MM.1S (cell line): ENCODE data around the gene SHC4.

Experiments
- EZH2 ChIP-seq: fragments of 300-600 bp; sonication (generic); optimal IDR thresholded peaks from 2 replicates; pipeline ENCODE3; 2017; ENCODE audit warnings: low read depth, mild to moderate bottlenecking, antibody characterized with exemption, low read length, mixed read lengths
- EZH2phosphoT487 ChIP-seq: fragments of 300-600 bp; sonication (generic); IDR thresholded peaks from 2 replicates; pipeline ENCODE4 v1.6.1; 2018; ENCODE audit warnings: antibody characterized with exemption, low read length
- TF ChIP-seq, protein P1 (sequence below): fragments of 300-600 bp; sonication (generic); IDR thresholded peaks from 2 replicates; pipeline ENCODE4 v1.5.1; 2016; ENCODE audit warnings: antibody characterized with exemption, low read length, mixed read lengths

DNA sequence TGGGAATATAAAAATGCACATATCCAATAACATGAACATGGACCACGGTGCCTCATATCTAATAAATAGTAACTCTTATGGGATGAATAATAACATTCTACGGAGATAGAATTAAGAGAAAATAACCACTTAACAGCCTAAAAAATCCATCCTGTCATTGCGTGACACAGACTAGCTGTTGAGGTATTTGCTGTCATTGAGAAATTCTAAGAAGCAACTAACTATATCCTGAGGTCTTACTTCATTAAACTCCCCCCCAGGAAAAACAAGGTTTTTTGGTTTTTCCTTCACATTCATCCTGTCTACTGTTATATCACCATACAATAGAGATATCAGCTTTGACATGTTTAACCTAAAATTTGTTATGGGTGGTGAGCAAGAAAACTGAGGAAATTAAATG is 167.2 kb downstream of the SHC4 start:
- TF ChIP-seq, protein P1, sequence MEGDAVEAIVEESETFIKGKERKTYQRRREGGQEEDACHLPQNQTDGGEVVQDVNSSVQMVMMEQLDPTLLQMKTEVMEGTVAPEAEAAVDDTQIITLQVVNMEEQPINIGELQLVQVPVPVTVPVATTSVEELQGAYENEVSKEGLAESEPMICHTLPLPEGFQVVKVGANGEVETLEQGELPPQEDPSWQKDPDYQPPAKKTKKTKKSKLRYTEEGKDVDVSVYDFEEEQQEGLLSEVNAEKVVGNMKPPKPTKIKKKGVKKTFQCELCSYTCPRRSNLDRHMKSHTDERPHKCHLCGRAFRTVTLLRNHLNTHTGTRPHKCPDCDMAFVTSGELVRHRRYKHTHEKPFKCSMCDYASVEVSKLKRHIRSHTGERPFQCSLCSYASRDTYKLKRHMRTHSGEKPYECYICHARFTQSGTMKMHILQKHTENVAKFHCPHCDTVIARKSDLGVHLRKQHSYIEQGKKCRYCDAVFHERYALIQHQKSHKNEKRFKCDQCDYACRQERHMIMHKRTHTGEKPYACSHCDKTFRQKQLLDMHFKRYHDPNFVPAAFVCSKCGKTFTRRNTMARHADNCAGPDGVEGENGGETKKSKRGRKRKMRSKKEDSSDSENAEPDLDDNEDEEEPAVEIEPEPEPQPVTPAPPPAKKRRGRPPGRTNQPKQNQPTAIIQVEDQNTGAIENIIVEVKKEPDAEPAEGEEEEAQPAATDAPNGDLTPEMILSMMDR: no peak
- TF ChIP-seq EZH2 (no peak), EZH2phosphoT487 (no peak)
